GM18870 (cell line): ENCODE results near the gene SPPL2B.
"Not testable (repeated sequence)": the region's sequence is repeated elsewhere in the genome, so short reads cannot be mapped to it uniquely, and the experiment has no call there.

Experiments
- ATAC-seq: cut with Tn5 transposase; IDR thresholded peaks from one replicate; pipeline ENCODE4 v1.9.1; 2021; ENCODE audit warnings: moderate library complexity; ENCODE audit not compliant: unreplicated experiment

Gene SPPL2B, protein sequence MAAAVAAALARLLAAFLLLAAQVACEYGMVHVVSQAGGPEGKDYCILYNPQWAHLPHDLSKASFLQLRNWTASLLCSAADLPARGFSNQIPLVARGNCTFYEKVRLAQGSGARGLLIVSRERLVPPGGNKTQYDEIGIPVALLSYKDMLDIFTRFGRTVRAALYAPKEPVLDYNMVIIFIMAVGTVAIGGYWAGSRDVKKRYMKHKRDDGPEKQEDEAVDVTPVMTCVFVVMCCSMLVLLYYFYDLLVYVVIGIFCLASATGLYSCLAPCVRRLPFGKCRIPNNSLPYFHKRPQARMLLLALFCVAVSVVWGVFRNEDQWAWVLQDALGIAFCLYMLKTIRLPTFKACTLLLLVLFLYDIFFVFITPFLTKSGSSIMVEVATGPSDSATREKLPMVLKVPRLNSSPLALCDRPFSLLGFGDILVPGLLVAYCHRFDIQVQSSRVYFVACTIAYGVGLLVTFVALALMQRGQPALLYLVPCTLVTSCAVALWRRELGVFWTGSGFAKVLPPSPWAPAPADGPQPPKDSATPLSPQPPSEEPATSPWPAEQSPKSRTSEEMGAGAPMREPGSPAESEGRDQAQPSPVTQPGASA

GRCh38 chr19:2328401-2329148 lies at the start of gene SPPL2B, which contains the start of gene LSM7:
Gene SPPL2B, plus strand, starts transcription at chr19:2328684. Its CDS starts 26 bp downstream, at chr19:2328710.
Gene LSM7, minus strand, starts transcription at chr19:2328586. Its CDS starts 20 bp downstream, at chr19:2328566.
- ATAC-seq = no peak

- no peak for ATAC-seq
These were observed 47.7 kb upstream of the SPPL2B start for GRCh38 chr19:2280633-2281264.

DNA sequence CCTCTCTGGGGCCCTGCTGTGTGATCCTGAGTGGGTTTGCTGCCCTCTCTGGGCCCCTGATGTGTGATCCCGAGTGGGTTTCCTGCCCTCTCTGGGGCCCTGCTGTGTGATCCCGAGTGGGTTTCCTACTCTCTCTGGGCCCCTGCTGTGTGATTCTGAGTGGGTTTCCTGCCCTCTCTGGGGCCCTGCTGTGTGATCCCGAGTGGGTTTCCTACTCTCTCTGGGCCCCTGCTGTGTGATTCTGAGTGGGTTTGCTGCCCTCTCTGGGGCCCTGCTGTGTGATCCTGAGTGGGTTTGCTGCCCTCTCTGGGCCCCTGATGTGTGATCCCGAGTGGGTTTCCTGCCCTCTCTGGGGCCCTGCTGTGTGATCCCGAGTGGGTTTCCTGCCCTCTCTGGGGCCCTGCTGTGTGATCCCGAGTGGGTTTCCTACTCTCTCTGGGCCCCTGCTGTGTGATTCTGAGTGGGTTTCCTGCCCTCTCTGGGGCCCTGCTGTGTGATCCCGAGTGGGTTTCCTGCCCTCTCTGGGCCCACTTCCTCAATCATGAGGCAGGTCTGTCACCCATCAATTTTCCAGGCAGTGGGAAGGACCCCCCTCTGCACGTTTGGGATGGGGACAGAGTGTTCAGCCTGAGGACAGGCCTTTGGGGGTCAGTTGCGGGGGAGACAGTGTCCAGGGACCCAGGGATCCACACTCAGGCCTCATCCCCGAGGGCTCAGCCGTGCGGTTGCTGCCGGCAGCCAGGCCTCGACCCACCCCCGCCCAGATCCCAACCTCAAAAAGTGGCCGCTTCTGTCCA lies 47.0 kb upstream of the SPPL2B start:
- ATAC-seq = not testable (repeated sequence)

- no peak for ATAC-seq
These were observed 46.2 kb upstream of the SPPL2B start, which contains the start of gene PEAK3 for GRCh38 chr19:2282062-2282861. Gene PEAK3, minus strand, starts transcription at chr19:2282175. Its CDS starts 1,244 bp downstream, at chr19:2280931.

- no peak for ATAC-seq
These were observed 45.6 kb upstream of the SPPL2B start for GRCh38 chr19:2282862-2283237.

GRCh38 chr19:2283835-2284507 lies 44.5 kb upstream of the SPPL2B start:
- no peak for ATAC-seq

DNA sequence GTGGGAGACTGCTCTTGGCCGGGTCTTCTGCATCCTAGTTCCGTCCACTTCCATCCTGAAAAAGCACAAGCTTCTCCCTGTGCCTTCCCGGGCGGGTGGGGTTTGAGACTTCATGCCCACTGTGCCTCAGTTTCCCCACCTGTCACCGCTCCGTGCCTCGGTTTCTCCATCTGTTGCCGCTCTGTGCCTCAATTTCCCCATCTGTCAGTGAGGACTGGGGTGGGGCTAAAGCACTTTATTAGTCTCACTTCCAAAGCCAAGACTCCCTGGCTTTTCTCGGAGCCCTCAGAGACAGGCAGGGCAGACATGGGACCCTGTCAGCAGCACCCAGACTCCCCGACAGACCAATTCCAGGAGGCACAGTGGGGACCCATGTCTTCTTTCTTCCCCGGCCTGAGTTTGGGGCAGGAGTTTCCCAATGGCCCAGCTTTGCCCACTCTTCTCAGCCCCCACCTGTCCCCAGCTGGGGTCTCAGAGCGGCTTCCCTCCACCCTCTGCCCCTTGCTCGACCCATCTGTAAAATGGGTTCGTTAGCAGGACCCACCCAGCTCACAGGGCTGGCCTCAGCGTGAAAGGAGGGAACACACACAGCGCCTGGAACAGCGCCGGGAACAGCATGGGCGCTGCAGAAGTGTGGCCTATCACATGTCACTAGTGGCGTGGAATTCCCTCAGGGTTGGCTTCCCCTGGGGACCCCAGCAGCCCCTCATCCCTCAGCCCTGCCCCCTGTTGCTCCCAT lies 41.9 kb upstream of the SPPL2B start:
- ATAC-seq = no peak

GRCh38 chr19:2287585-2288337 lies 40.7 kb upstream of the SPPL2B start:
- no peak for ATAC-seq

DNA sequence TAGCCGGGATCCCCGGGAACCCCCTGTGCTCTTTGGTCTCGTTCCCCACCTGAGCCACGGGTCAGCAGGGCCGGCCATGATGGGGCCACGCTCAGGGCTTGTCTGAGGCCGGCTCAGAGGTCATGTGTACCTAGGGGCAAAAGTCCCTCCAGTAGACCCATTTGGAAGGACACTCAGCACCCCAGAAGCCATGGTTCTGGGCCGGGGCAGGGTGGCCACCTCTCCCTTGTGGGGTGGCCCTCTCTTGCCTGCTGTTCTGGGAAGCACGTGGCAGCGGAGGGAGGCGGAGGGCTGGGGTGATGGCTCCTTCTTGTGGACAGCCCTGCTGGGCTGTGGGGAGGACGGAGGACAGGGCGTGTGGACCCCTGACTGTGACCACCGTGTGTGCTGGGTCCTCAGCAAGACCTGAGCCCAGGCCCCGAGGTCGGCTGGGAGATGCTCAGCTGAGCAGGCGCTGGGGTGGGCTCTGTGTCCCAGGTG lies 40.1 kb upstream of the SPPL2B start:
- no peak for ATAC-seq

DNA sequence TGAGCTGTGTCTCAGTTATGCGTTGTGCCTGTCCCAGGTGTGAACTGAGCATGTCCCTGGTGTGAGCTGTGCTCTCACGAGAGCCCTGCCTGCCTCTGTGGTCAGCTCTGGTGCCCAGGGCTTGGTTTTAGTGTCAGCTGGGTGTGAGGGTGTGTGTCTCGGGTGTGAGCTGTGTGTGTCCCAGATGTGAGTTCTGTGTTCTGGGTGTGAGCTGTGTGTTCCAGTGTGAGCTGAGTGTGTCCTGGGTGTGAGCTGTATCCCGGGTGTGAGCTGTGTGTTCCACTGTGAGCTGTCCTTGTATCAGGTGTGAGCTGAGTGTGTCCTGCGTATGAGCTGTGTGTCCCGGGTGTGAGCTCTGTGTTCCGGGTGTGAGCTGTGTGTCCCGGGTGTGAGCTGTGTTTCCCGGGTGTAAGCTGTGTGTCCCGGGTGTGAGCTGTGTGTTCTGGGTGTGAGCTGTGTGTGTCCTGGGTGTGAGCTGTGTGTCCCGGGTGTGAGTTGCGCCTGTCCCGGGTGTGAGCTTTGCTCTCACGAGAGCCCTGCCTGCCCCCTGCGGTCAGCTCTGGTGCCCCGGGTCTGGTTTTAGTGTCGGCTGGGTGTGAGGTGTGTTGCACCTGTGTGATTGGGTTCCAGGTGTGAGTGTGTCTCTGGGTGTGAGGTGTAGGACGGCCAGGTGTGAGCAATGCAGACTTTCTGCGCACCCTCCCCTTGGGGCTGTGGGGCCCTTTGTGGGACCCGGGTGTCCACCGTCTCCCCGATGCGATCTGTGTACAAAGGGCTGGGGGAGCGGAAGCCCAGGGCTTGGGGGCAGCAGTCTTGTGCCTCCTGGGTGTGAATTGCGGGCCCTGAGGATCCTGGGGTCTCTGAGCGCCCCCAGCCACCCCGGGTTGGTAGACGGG lies 39.4 kb upstream of the SPPL2B start:
- no peak for ATAC-seq

DNA sequence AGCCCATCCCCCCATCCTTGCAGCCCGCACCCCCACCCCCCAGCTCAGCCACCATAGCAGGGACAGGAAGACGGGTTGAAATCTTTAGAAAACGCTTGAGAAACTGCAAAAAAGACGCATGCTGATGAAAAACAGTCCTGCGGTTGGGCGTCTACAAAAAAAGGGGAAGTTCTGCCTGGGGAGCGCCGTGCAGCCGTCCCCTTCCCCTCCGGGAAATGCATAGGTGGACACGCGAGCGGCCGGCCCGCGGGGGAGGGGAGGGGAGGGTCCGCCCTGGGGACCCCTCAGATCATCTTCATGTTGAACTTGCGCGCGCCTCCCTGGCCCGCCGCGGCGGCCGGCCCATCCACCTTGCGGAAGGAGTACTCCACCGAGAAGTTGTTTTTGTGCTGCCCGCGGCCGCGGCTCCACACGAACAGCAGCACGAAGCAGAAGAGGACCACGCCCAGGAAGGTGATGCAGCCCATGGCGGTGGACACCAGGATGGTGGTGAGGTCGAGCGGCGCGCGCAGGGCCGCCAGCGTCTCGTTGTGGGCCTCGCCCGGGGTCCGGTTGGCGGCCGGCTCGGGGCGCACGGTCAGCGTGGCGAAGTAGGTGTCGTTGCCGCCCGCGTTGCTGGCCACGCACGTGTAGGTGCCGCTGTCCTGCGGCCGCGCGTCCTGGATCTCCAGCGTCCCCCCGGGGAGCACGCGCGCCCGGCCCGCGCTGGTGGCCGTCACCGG lies 38.6 kb upstream of the SPPL2B start:
- ATAC-seq = no peak

DNA sequence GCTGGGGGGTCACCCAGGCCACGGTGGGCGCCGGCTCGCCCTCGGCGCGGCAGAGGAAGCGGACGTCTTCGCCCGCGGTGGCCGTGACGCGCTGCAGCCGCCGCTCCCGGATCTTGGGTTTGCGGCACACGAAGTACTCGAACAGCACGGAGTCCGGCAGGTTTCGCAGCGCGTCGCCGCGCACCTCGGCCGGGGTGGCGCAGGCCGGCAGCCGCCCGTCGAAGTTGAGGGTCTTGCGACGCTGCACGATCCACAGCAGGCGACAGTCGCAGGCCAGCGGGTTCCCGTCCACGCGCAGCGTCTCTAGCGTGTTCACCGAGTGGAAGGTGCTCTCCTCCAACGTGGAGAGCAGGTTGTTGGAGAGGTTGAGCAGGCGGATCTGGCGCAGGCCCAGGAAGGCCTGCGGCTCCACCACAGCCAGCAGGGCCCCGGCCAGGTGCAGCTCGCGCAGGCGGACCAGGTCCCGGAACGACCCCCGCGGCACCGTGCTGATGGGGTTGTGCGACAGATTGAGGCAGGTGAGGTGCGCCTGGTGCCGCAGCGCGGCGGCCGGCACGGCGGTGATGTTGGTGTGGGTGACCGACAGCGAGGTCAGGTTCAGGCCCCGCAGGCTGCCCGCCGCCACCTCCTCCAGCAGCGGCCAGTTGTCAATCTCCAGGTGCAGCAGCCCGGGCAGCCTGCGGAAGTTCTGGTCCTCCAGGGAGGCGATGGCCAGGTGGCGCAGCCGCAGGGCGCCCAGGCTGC lies 37.9 kb upstream of the SPPL2B start:
- no peak for ATAC-seq

- ATAC-seq = no peak
These were observed 37.2 kb upstream of the SPPL2B start for GRCh38 chr19:2291185-2291751.

DNA sequence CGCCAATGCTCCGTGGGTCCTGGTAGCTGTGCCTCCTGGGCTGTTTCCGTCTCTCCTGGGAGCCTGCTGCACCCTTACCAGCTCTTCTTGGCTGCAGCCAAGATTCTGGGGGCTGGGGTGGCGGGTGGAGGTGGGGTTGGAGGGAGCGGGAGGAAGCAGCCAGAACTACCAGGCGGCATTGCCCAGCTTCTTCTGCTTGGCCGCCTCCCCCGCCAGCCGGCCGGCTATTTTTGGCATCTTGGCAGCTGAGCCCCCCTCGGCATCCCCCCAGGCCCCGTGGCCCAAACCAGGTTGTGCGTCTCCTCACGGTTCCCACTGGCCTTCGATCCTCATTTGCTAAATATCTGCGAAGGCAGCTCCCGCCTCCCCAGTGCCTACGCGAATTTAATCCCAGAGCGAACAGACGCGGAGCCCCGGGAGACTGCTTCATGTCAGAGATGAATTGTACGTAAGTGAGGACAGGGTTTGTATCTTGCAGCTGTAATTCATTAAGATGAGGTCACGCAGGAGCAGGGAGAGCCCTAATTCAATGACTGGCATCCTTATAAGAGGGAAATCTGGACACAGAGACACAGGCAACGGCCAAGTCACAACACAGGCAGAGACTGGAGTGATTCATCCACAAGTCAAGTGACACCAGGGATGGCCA lies 33.7 kb upstream of the SPPL2B start:
- no peak for ATAC-seq
